Neural cell (in vitro differentiated cells): ENCODE measurements around the gene MKNK1. TPM values are rescaled to one million over a fixed set of nuclear protein-coding genes. Genes with fewer than 3 reads are reported as not detected.

Source experiments
- H2AFZ ChIP-seq: fragments of 200-600, 300-800 bp; sonication (generic), shearing (Covaris generic); 2 replicates; pipeline ENCODE4 v1.6.0; 2014; ENCODE audit warnings: low read depth, mild to moderate bottlenecking, antibody characterized with exemption, low read length, moderate library complexity
- H3F3A ChIP-seq: fragments of 200-600 bp; shearing (Covaris generic); 2 replicates; pipeline ENCODE4 v1.6.1; 2016; ENCODE audit warnings: mild to moderate bottlenecking, moderate library complexity, mixed read lengths, antibody characterized with exemption, low read length; ENCODE audit not compliant: insufficient read depth, poor library complexity, severe bottlenecking
- H3K27ac ChIP-seq: fragments of 200-600, 300-800 bp; sonication (generic), shearing (Covaris generic); 2 replicates; pipeline ENCODE4 v1.5.1; 2014; ENCODE audit warnings: mild to moderate bottlenecking, low read length, moderate library complexity
- H3K27me3 ChIP-seq: fragments of 300-800, 200-600 bp; sonication (generic), shearing (Covaris generic); 2 replicates; pipeline ENCODE4 v1.6.0; 2014; ENCODE audit warnings: mild to moderate bottlenecking, low read depth, low read length, moderate library complexity; ENCODE audit not compliant: insufficient read depth
- H3K36me3 ChIP-seq: fragments of 300-800, 200-600 bp; sonication (generic), shearing (Covaris generic); 2 replicates; pipeline ENCODE4 v1.5.1; 2014; ENCODE audit warnings: mild to moderate bottlenecking, antibody characterized with exemption, low read length, moderate library complexity; ENCODE audit not compliant: insufficient read depth
- H3K4me2 ChIP-seq: fragments of 300-800, 200-600 bp; sonication (generic), shearing (Covaris generic); 2 replicates; pipeline ENCODE4 v1.6.0; 2014; ENCODE audit warnings: mild to moderate bottlenecking, low read length
- H3K4me3 ChIP-seq: fragments of 300-800, 200-600 bp; sonication (generic), shearing (Covaris generic); 2 replicates; pipeline ENCODE4 v1.5.1; 2014; ENCODE audit warnings: mild to moderate bottlenecking, low read length, moderate library complexity
- H3K79me2 ChIP-seq: fragments of 200-600 bp; shearing (Covaris generic); replicated peaks from 2 replicates; pipeline ENCODE4 v1.6.0; 2014; ENCODE audit warnings: mild to moderate bottlenecking, low read length, moderate library complexity; ENCODE audit not compliant: insufficient read depth
- H3K9ac ChIP-seq: fragments of 300-800, 200-600 bp; sonication (generic), shearing (Covaris generic); 2 replicates; pipeline ENCODE4 v1.6.1; 2016; ENCODE audit warnings: mild to moderate bottlenecking, low read length, mixed read lengths
- H3K9me2 ChIP-seq: fragments of 200-600 bp; shearing (Covaris generic); 2 replicates; pipeline ENCODE4 v1.6.1; 2016; ENCODE audit warnings: mild to moderate bottlenecking, low read length, mixed read lengths; ENCODE audit not compliant: insufficient read depth
- H3K9me3 ChIP-seq: fragments of 200-600, 300-800 bp; sonication (generic), shearing (Covaris generic); 2 replicates; pipeline ENCODE4 v1.6.1; 2016; ENCODE audit warnings: mild to moderate bottlenecking, mixed run types, low read length, moderate library complexity, mixed read lengths
- H4K20me1 ChIP-seq: fragments of 200-600 bp; shearing (Covaris generic); 2 replicates; pipeline ENCODE4 v1.6.1; 2016; ENCODE audit warnings: mild to moderate bottlenecking, mixed run types; ENCODE audit not compliant: insufficient read depth
- CTCF ChIP-seq: fragments of 450-650 bp; IDR thresholded peaks from 2 replicates; pipeline ENCODE4 v1.5.1; 2014; ENCODE audit warnings: antibody characterized with exemption, mild to moderate bottlenecking, moderate library complexity; ENCODE audit not compliant: poor library complexity, severe bottlenecking
- EP300 ChIP-seq: fragments of 450-650 bp; conservative IDR thresholded peaks from 2 replicates; pipeline ENCODE4 v1.6.1; 2014; ENCODE audit warnings: antibody characterized with exemption, mild to moderate bottlenecking, moderate library complexity; ENCODE audit not compliant: poor library complexity, severe bottlenecking
- EZH2 ChIP-seq: fragments of 200-600, 300-800 bp; shearing (Covaris generic), sonication (generic); IDR thresholded peaks from 2 replicates; pipeline ENCODE4 v1.6.1; 2014; ENCODE audit warnings: antibody characterized with exemption, low read length, borderline replicate concordance, mild to moderate bottlenecking; ENCODE audit not compliant: insufficient read depth, poor library complexity, severe bottlenecking
- MXI1 ChIP-seq: fragments of 450-650 bp; conservative IDR thresholded peaks from 2 replicates; pipeline ENCODE4 v1.6.1; 2014; ENCODE audit warnings: antibody characterized with exemption, mild to moderate bottlenecking; ENCODE audit not compliant: poor library complexity, severe bottlenecking
- POLR2AphosphoS5 ChIP-seq: IDR thresholded peaks from 2 replicates; pipeline ENCODE4 v1.6.1; 2012
- RAD21 ChIP-seq: fragments of 450-650 bp; conservative IDR thresholded peaks from 2 replicates; pipeline ENCODE4 v1.6.1; 2014; ENCODE audit warnings: antibody characterized with exemption, mild to moderate bottlenecking, moderate library complexity
- REST ChIP-seq: IDR thresholded peaks from 2 replicates; pipeline ENCODE4 v1.6.1; 2012; ENCODE audit warnings: borderline replicate concordance
- SMC3 ChIP-seq: fragments of 450-650 bp; conservative IDR thresholded peaks from 2 replicates; pipeline ENCODE4 v1.6.1; 2014; ENCODE audit warnings: antibody characterized with exemption, mild to moderate bottlenecking, moderate library complexity; ENCODE audit not compliant: poor library complexity
- TAF1 ChIP-seq: IDR thresholded peaks from 2 replicates; pipeline ENCODE4 v1.6.1; 2012; ENCODE audit warnings: low read depth
- polyA plus RNA-seq: library from polyadenylated mRNA; depleted of rRNA; stranded (reverse); fragments of >200 nt; gene quantifications from 2 replicates; pipeline ENCODE4 v1.2.3, GENCODE V29; 2014

MKNK1 gene
- polyA plus RNA-seq, 1 donor from 2014 or later: 9.6 TPM

- H3F3A ChIP-seq: no peaks in the 10 kb centered on the region
- no peak overlapping the region for H3K4me3 ChIP-seq
- H4K20me1 ChIP-seq: no peaks in the 10 kb centered on the region
- H3K79me2 ChIP-seq: no peaks in the 10 kb centered on the region
- H3K36me3 ChIP-seq: no peaks in the 10 kb centered on the region
- no peak overlapping the region for H3K4me2 ChIP-seq
- no peak overlapping the region for H3K9ac ChIP-seq
- H3K9me3 ChIP-seq: no peaks in the 10 kb centered on the region
- no peak overlapping the region for H3K27ac ChIP-seq
- H3K27me3 ChIP-seq: no peaks in the 10 kb centered on the region
- no peaks in the 10 kb centered on the region for H3K9me2 ChIP-seq
- TF ChIP-seq EP300 (no peak), CTCF (no peak), POLR2AphosphoS5 (no peak), MXI1 (no peak), SMC3 (no peak), TAF1 (no peak), EZH2 (no peak), RAD21 (no peak), REST (no peak)
- H2AFZ ChIP-seq: no peak overlapping the region
These were observed 20.6 kb downstream of the MKNK1 start for GRCh38 chr1:46583494-46583893.

GRCh38 chr1:46582972-46583371, 21.1 kb downstream of the MKNK1 start:
- Histone ChIP-seq H3K4me3 (no peak overlapping the region), H3F3A (no peaks in the 10 kb centered on the region), H3K27me3 (no peaks in the 10 kb centered on the region), H3K9me3 (no peaks in the 10 kb centered on the region), H3K27ac (no peak overlapping the region), H2AFZ (no peak overlapping the region), H4K20me1 (no peaks in the 10 kb centered on the region), H3K36me3 (no peaks in the 10 kb centered on the region), H3K79me2 (no peaks in the 10 kb centered on the region), H3K4me2 (no peak overlapping the region), H3K9ac (no peak overlapping the region), H3K9me2 (no peaks in the 10 kb centered on the region)
- TF ChIP-seq RAD21 (no peak), CTCF (no peak), TAF1 (no peak), POLR2AphosphoS5 (no peak), EZH2 (no peak), EP300 (no peak), SMC3 (no peak), REST (no peak), MXI1 (no peak)
